BLaER1 treated with 17β-estradiol and CSF1 and Interleukin-3, amounts not matched to agents 10 nM and 100 nM (cell line): ENCODE results near the gene CBX7.

Experiments used
- H3K27ac ChIP-seq, 11 experiments: shearing (Covaris generic); formaldehyde crosslinking; 2 replicates each; pipeline ENCODE4 v1.8.1; 2022
- H3K27me3 ChIP-seq, 11 experiments: shearing (Covaris generic); formaldehyde crosslinking; 2 replicates each; pipeline ENCODE4 v1.8.1; 2022
- H3K36me3 ChIP-seq, 11 experiments: shearing (Covaris generic); formaldehyde crosslinking; 2 replicates each; pipeline ENCODE4 v1.8.1; 2022
- H3K4me1 ChIP-seq, 10 experiments: shearing (Covaris generic); formaldehyde crosslinking; 2 replicates each; pipeline ENCODE4 v1.8.1; 2022
- H3K4me2 ChIP-seq, 11 experiments: shearing (Covaris generic); formaldehyde crosslinking; 2 replicates each; pipeline ENCODE4 v1.8.1; 2022
- H3K4me3 ChIP-seq, 10 experiments: shearing (Covaris generic); formaldehyde crosslinking; 2 replicates each; pipeline ENCODE4 v1.8.1; 2022
- H3K9ac ChIP-seq, 11 experiments: shearing (Covaris generic); formaldehyde crosslinking; 2 replicates each; pipeline ENCODE4 v1.8.1; 2022
- H3K9me3 ChIP-seq, 11 experiments: shearing (Covaris generic); formaldehyde crosslinking; replicated peaks in 1 of 11; 2 replicates each; pipeline ENCODE4 v1.8.1; 2022
- H4K20me1 ChIP-seq, 11 experiments: shearing (Covaris generic); formaldehyde crosslinking; 2 replicates each; pipeline ENCODE4 v1.8.1; 2022
- Cebpa-rat ChIP-seq, 11 experiments: shearing (Covaris generic); IDR thresholded peaks; 2 replicates each; pipeline ENCODE4 v1.8.1; 2022

CBX7 gene

GRCh38 chr22:39128508-39128907, 24.0 kb downstream of the CBX7 start:
- Histone ChIP-seq H3K27me3 (no peaks in the 10 kb centered on the region), H3K4me3 (no peak overlapping the region), H4K20me1 (no peaks in the 10 kb centered on the region; a peak in 1 of 22 replicates), H3K27ac (no peak overlapping the region), H3K9me3 (no peaks in the 10 kb centered on the region), H3K4me1 (peaks cover 6 to 42% (median 21%) of the 10 kb centered on the region in 10 experiments; a peak in 19 of 20 replicates), H3K9ac (no peak overlapping the region), H3K36me3 (no peaks in the 10 kb centered on the region), H3K4me2 (no peak overlapping the region)
- TF ChIP-seq Cebpa-rat (IDR thresholded peaks at IDR 0.05) = no peak

GRCh38 chr22:39125622-39126021, 26.9 kb downstream of the CBX7 start:
- no peak overlapping the region for H3K4me3 ChIP-seq
- H3K36me3 ChIP-seq = no peaks in the 10 kb centered on the region
- no peak for TF ChIP-seq Cebpa-rat (IDR thresholded peaks at IDR 0.05)
- no peaks in the 10 kb centered on the region for H3K27me3 ChIP-seq
- no peak overlapping the region for H3K4me2 ChIP-seq
- peaks cover 6 to 19% (median 11%) of the 10 kb centered on the region in 10 experiments; a peak in 18 of 20 replicates for H3K4me1 ChIP-seq
- no peak overlapping the region for H3K27ac ChIP-seq
- no peaks in the 10 kb centered on the region; a peak in 1 of 22 replicates for H4K20me1 ChIP-seq
- H3K9me3 ChIP-seq = no peaks in the 10 kb centered on the region
- no peak overlapping the region for H3K9ac ChIP-seq

GRCh38 chr22:39123751-39124581, 28.5 kb downstream of the CBX7 start:
- Histone ChIP-seq H3K9me3 (no peaks in the 10 kb centered on the region), H4K20me1 (no peaks in the 10 kb centered on the region; a peak in 1 of 22 replicates), H3K9ac (no peak overlapping the region; a peak in 1 of 22 replicates), H3K4me2 (peak overlapping the region; percentile 37 to 75 (median 66); a peak in 19 of 22 replicates), H3K27ac (no peak overlapping the region), H3K27me3 (no peaks in the 10 kb centered on the region), H3K4me1 (peaks cover 6 to 13% (median 9%) of the 10 kb centered on the region in 10 experiments; a peak in 17 of 20 replicates), H3K36me3 (no peaks in the 10 kb centered on the region), H3K4me3 (0 out of 20 replicates have a peak overlapping the region, but pooled peaks of 1 of the 10 experiments have one; percentile 38)
- no peak for TF ChIP-seq Cebpa-rat (IDR thresholded peaks at IDR 0.05)

- no peak overlapping the region for H3K9ac ChIP-seq
- H3K4me2 ChIP-seq = peak overlapping the region in 4 of 11 experiments; percentile 54 to 74 (median 68); a peak in 6 of 22 replicates
- H3K9me3 ChIP-seq = no peaks in the 10 kb centered on the region
- H3K27me3 ChIP-seq = no peaks in the 10 kb centered on the region
- no peak overlapping the region for H3K27ac ChIP-seq
- H3K4me1 ChIP-seq = peaks cover 6 to 13% (median 9%) of the 10 kb centered on the region in 10 experiments; a peak in 17 of 20 replicates
- no peaks in the 10 kb centered on the region for H3K36me3 ChIP-seq
- no peak for TF ChIP-seq Cebpa-rat (IDR thresholded peaks at IDR 0.05)
- no peaks in the 10 kb centered on the region; a peak in 1 of 22 replicates for H4K20me1 ChIP-seq
- no peak overlapping the region for H3K4me3 ChIP-seq
Measured at GRCh38 chr22:39122772-39123470, 29.6 kb downstream of the CBX7 start.

GRCh38 chr22:39120983-39121382, 31.5 kb downstream of the CBX7 start:
- H3K9ac ChIP-seq = no peak overlapping the region
- no peak overlapping the region for H3K27ac ChIP-seq
- no peaks in the 10 kb centered on the region for H3K9me3 ChIP-seq
- no peaks in the 10 kb centered on the region for H4K20me1 ChIP-seq
- H3K27me3 ChIP-seq = no peaks in the 10 kb centered on the region
- H3K36me3 ChIP-seq = no peaks in the 10 kb centered on the region
- no peak overlapping the region for H3K4me2 ChIP-seq
- TF ChIP-seq Cebpa-rat (IDR thresholded peaks at IDR 0.05) = no peak
- no peak overlapping the region for H3K4me3 ChIP-seq
- H3K4me1 ChIP-seq = peaks cover 6 to 13% (median 9%) of the 10 kb centered on the region in 10 experiments; a peak in 18 of 20 replicates

- no peaks in the 10 kb centered on the region for H4K20me1 ChIP-seq
- H3K36me3 ChIP-seq = no peaks in the 10 kb centered on the region
- peaks cover 9 to 17% (median 10%) of the 10 kb centered on the region in 10 experiments; a peak in 16 of 20 replicates for H3K4me1 ChIP-seq
- H3K4me2 ChIP-seq = peak overlapping the region in 1 of 11 experiments; percentile 17; a peak in 1 of 22 replicates
- H3K9me3 ChIP-seq = no peaks in the 10 kb centered on the region
- TF ChIP-seq Cebpa-rat (IDR thresholded peaks at IDR 0.05) = no peak
- H3K27me3 ChIP-seq = no peaks in the 10 kb centered on the region
- no peak overlapping the region for H3K27ac ChIP-seq
- no peak overlapping the region for H3K9ac ChIP-seq
- H3K4me3 ChIP-seq = no peak overlapping the region
Measured at GRCh38 chr22:39117585-39118191, 34.8 kb downstream of the CBX7 start.

GRCh38 chr22:39115977-39116621, 36.4 kb downstream of the CBX7 start:
- Histone ChIP-seq H3K9me3 (no peaks in the 10 kb centered on the region), H3K4me2 (peak overlapping the region in 2 of 11 experiments; percentile 16 to 76; a peak in 3 of 22 replicates), H4K20me1 (no peaks in the 10 kb centered on the region), H3K4me3 (no peak overlapping the region), H3K27me3 (no peaks in the 10 kb centered on the region), H3K36me3 (no peaks in the 10 kb centered on the region), H3K4me1 (peaks cover 9 to 17% (median 10%) of the 10 kb centered on the region in 10 experiments; a peak in 16 of 20 replicates), H3K27ac (no peak overlapping the region), H3K9ac (no peak overlapping the region)
- TF ChIP-seq Cebpa-rat (IDR thresholded peaks at IDR 0.05) = no peak

- no peaks in the 10 kb centered on the region for H3K27me3 ChIP-seq
- H3K4me3 ChIP-seq = no peak overlapping the region
- TF ChIP-seq Cebpa-rat (IDR thresholded peaks at IDR 0.05) = no peak
- peaks cover 9 to 17% (median 10%) of the 10 kb centered on the region in 10 experiments; a peak in 16 of 20 replicates for H3K4me1 ChIP-seq
- H3K9me3 ChIP-seq = no peaks in the 10 kb centered on the region
- H4K20me1 ChIP-seq = no peaks in the 10 kb centered on the region
- H3K4me2 ChIP-seq = peak overlapping the region in 8 of 11 experiments; percentile 4 to 76 (median 28); a peak in 9 of 22 replicates
- no peaks in the 10 kb centered on the region for H3K36me3 ChIP-seq
- H3K9ac ChIP-seq = no peak overlapping the region
- H3K27ac ChIP-seq = no peak overlapping the region
Measured at GRCh38 chr22:39115570-39115969, 36.9 kb downstream of the CBX7 start.
